HepG2 (cell line): Measurements from ENCODE around the gene EIF3B. TPM values are rescaled to one million over a fixed set of nuclear protein-coding genes. Genes with fewer than 3 reads are reported as not detected.

ENCODE experiments used
- ATF2 ChIP-seq: sonication (generic); formaldehyde crosslinking; IDR thresholded peaks from 2 replicates; pipeline ENCODE4 v1.4.0; 2020; ENCODE audit warnings: missing genetic modification reagents
- CAMTA2 ChIP-seq: sonication (generic); formaldehyde crosslinking; IDR thresholded peaks from 2 replicates; pipeline ENCODE4 v1.4.0; 2020; ENCODE audit warnings: mild to moderate bottlenecking, missing genetic modification reagents, borderline replicate concordance
- CBFB ChIP-seq: sonication (generic); formaldehyde crosslinking; IDR thresholded peaks from 2 replicates; pipeline ENCODE4 v1.4.0; 2020; ENCODE audit warnings: missing genetic modification reagents
- HMGXB4 ChIP-seq, 2 experiments: sonication (generic) in 1 of 2; formaldehyde crosslinking in 1 of 2; IDR thresholded peaks; 2 replicates each; pipeline versions ENCODE4 v1.4.0 to v1.6.1; 2018 to 2020; ENCODE audit warnings: missing genetic modification reagents in 2 of 2, borderline replicate concordance in 1 of 2, low read depth in 1 of 2, mild to moderate bottlenecking in 1 of 2, missing biosample characterization in 1 of 2
- KLF9 ChIP-seq: IDR thresholded peaks from 2 replicates; pipeline ENCODE4 v1.6.1; 2016; ENCODE audit warnings: low read depth
- LBX2 ChIP-seq: sonication (generic); formaldehyde crosslinking; IDR thresholded peaks from 2 replicates; pipeline ENCODE4 v1.5.0; 2020; ENCODE audit warnings: missing genetic modification reagents, mild to moderate bottlenecking, borderline replicate concordance
- LCORL ChIP-seq, 2 experiments: fragments of 450-650 bp in 1 of 2; sonication (generic) in 1 of 2; formaldehyde crosslinking in 1 of 2; IDR thresholded peaks; 2 replicates each; pipeline versions ENCODE4 v1.5.0 to v1.6.1; 2017 to 2020; ENCODE audit warnings: antibody characterized with exemption in 1 of 2, missing genetic modification reagents in 1 of 2
- MIER3 ChIP-seq: IDR thresholded peaks from 2 replicates; pipeline ENCODE4 v1.6.1; 2016; ENCODE audit warnings: missing compliant biosample characterization, borderline replicate concordance
- PBX3 ChIP-seq: sonication (generic); formaldehyde crosslinking; IDR thresholded peaks from 2 replicates; pipeline ENCODE4 v1.8.1; 2023; ENCODE audit warnings: missing genetic modification reagents, inconsistent platforms, borderline replicate concordance
- POGZ ChIP-seq: sonication (generic); formaldehyde crosslinking; IDR thresholded peaks from 2 replicates; pipeline ENCODE4 v1.4.0; 2020; ENCODE audit warnings: mild to moderate bottlenecking, missing genetic modification reagents
- ZNF280D ChIP-seq: sonication (generic); formaldehyde crosslinking; IDR thresholded peaks from 2 replicates; pipeline ENCODE4 v1.5.1; 2020; ENCODE audit warnings: mild to moderate bottlenecking, missing genetic modification reagents
- ZNF574 ChIP-seq: sonication (generic); formaldehyde crosslinking; IDR thresholded peaks from 2 replicates; pipeline ENCODE4 v1.4.0; 2020; ENCODE audit warnings: missing genetic modification reagents
- ZNF576 ChIP-seq: sonication (generic); formaldehyde crosslinking; IDR thresholded peaks from 2 replicates; pipeline ENCODE4 v1.4.0; 2020; ENCODE audit warnings: mild to moderate bottlenecking, missing genetic modification reagents
- ZNF580 ChIP-seq: IDR thresholded peaks from 2 replicates; pipeline ENCODE4 v1.6.1; 2016; ENCODE audit warnings: low read depth, borderline replicate concordance
- ZNF788 ChIP-seq: sonication (generic); formaldehyde crosslinking; IDR thresholded peaks from 2 replicates; pipeline ENCODE4 v1.5.0; 2020; ENCODE audit warnings: mild to moderate bottlenecking, missing genetic modification reagents, borderline replicate concordance
- polyA plus RNA-seq, 8 experiments: library from polyadenylated mRNA; depleted of rRNA in 3 of 8; stranded (reverse) in 7 of 8; unstranded in 1 of 8; fragments of >200 nt; fragmentation: Illumina TruSeq in 4 of 8; extraction: Trizol in 4 of 8; gene quantifications; 2 replicates each; pipeline versions ENCODE4 v1.2.1 to v1.2.3, GENCODE V29; 2011 to 2016; ENCODE audit warnings: low read depth in 4 of 8, missing spikeins in 1 of 8, mixed read lengths in 1 of 8; ENCODE audit not compliant: insufficient read depth in 1 of 8
- total RNA-seq, 5 experiments: library from RNA; depleted of rRNA; stranded (reverse); fragments of >200 nt; fragmentation: Illumina TruSeq; extraction: Trizol; gene quantifications; 2 replicates each; pipeline ENCODE4 v1.2.3, GENCODE V29; 2016; ENCODE audit warnings: low read depth in 1 of 5

EIF3B gene
- total and polyA plus RNA-seq, 2 of the 13 experiments (the other 11 are each of a cell fraction or from before 2014, with no cell fraction given) = 92.2 to 241 TPM

GRCh38 chr7:2403014-2403717 lies 48.5 kb downstream of the EIF3B start, which contains the start of gene CHST12 (continued):
- TF ChIP-seq ZNF574 (CRISPR knock-in tag) (no peak; the same call in 1 of the 2 replicates), ZNF576 (CRISPR knock-in tag) (no peak), PBX3 (CRISPR knock-in tag) (no peak), LBX2 (CRISPR knock-in tag) (no peak), ZNF280D (peak; percentile 24; the same call in 1 of the 2 replicates), ATF2 (CRISPR knock-in tag) (peak; percentile 44; the same call in 1 of the 2 replicates), CBFB (no peak), HMGXB4 (CRISPR knock-in tag; IDR thresholded peaks at IDR 0.05; ENCODE audit: borderline replicate concordance in 1 of 2, low read depth in 1 of 2) (peak in 1 of 2 experiments; percentile 57; a peak in 1 of 4 replicates), MIER3 (CRISPR knock-in tag) (no peak; the same call in 1 of the 2 replicates), LCORL (IDR thresholded peaks at IDR 0.05) (no peak), LCORL (CRISPR knock-in tag; IDR thresholded peaks at IDR 0.05) (peak; percentile 70), ZNF788 (peak; percentile 57; the same call in 1 of the 2 replicates), ZNF580 (CRISPR knock-in tag) (peak; percentile 86; the same call in 1 of the 2 replicates), CAMTA2 (CRISPR knock-in tag) (peak; percentile 79; the same call in 1 of the 2 replicates), POGZ (peak; percentile 28; the same call in 1 of the 2 replicates), KLF9 (CRISPR knock-in tag) (no peak)
